Hepatic stellate cell (primary cell): ENCODE results near the gene HOXA13.

Source experiments
- DNase-seq: peaks from one replicate; pipeline ENCODE4 v3.0.0; 2011; ENCODE audit warnings: low spot score

HOXA13 gene

GRCh38 chr7:27181795-27182275, 18.1 kb downstream of the HOXA13 start:
- DNase-seq = no peak

DNA sequence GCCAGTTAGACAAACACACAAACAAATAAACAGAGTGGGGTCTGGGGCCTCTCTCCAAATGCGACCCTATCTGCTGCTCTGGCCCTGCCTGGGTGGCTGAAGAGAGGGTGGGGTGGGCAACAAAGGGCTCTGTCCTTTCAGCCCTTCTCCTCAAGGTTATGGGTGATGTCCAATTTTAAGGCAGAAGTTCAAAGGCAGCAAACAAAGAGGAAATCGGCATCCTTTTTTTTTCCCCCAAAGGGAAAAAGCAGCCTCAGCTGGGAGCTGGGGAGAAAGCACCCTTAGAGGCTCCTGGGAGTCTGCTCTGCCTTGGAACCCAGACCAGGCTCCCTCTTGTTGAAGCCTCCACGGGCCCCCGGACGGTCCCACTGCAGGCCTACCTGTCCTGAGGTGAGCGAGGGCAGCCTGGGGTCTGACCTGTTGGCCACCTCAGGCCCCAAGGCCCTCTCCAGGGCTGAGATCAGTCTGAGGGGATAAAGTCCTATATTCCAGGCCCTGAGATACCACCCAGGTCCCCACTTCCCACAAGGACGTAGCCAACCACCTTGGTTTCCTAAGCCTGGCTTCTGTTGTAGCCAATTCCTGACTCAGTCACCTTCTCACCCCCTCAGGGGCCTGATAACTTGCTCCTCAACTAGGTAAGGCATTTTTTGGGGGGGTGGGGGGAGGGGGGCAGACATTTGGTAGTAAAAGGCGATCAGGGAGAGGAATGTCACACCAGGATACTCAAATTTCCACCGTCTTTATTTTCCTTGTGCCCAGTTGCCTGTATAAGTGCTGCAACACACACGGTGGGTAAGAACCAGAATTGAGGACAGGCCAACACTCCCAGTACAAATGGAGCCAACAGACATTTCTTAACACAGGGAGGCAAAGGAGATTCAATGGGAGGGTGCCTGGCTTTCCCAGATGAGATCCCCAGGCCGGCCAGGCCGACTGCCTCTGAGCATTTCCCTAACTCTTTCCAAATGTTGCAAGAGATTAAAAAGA, 19.2 kb downstream of the HOXA13 start:
- no peak for DNase-seq

GRCh38 chr7:27179503-27180430, 20.1 kb downstream of the HOXA13 start:
- peak; percentile 85 for DNase-seq

- no peak for DNase-seq
These were observed 20.9 kb downstream of the HOXA13 start for GRCh38 chr7:27179030-27179429.

DNA sequence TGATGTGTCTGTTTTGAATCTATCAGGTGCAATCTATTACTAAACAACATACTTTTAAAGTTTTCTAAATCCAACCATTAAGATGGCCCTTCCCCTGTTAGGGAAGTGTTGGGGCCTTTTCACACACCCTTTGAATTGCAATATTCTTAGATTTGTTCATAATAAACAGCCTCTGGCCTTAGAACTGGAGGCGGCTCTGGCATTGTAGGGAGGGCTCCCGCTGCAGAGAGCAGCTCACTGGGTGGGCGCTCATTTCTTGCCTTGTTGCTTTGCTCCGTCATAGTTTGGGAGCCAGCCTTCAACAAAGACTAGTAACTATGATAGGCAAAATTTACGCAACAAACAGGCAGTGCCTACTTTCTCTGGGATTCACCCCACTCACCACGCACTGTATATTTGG, 21.5 kb downstream of the HOXA13 start:
- DNase-seq = no peak

- no peak for DNase-seq
These were observed 22.0 kb downstream of the HOXA13 start for GRCh38 chr7:27177795-27178320.

DNA sequence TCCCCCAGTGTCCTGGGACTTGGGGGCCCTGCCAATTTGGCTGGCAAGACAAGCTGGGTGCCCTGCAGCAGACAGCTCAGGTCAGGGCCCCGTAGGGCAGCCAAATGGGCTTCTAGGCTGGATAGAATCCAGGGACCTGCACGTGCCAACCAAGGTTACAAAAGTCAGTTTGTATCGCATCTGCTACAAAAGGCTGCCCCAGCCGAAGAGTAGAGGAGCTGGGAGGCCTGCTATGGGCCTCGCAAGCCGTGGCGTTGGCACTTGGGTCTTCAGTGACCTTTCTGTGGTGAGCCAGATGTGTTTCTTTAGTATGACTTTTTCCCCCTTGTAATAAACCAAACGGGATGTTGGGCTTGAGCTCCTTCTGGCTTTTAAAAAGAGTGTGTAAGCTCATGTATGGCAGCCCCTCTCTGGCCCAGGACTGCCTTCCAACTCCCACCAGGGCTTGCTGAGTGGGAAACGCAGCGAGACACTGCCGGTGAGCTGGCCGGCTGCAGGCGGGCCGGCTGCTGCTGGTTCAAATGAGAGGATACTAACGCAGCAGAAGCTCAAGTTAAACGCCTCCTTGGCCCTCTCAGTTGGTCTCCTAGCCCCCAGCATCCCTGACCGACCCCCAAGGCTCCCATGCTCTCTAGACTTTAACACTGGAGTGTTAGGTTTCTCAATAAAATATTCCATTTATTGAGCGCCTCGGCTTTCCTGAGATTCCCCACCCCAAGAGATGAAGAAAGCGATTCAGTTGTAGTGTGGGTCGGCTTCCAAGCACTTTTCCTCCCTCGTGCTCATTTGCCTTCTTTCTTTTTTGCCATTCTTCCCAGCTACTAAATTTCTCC, 22.7 kb downstream of the HOXA13 start:
- no peak for DNase-seq

DNA sequence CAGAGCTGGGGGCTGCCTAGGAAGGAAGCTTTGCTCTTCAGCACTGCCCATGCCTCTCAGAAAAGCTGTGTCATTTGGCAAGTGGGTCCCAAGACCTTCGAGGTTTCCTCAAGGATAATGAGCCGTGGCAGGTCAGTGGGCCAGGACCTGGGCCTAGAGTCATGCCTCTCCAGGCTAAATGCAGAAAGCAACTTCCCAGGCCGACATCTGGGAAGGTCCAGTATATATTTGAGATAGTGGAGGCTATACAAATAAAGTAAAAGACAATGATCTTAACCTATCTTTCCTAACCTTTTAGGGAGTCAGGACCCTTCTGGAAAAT, 23.4 kb downstream of the HOXA13 start:
- no peak for DNase-seq

GRCh38 chr7:27175626-27176523, 24.0 kb downstream of the HOXA13 start:
- DNase-seq = no peak

DNA sequence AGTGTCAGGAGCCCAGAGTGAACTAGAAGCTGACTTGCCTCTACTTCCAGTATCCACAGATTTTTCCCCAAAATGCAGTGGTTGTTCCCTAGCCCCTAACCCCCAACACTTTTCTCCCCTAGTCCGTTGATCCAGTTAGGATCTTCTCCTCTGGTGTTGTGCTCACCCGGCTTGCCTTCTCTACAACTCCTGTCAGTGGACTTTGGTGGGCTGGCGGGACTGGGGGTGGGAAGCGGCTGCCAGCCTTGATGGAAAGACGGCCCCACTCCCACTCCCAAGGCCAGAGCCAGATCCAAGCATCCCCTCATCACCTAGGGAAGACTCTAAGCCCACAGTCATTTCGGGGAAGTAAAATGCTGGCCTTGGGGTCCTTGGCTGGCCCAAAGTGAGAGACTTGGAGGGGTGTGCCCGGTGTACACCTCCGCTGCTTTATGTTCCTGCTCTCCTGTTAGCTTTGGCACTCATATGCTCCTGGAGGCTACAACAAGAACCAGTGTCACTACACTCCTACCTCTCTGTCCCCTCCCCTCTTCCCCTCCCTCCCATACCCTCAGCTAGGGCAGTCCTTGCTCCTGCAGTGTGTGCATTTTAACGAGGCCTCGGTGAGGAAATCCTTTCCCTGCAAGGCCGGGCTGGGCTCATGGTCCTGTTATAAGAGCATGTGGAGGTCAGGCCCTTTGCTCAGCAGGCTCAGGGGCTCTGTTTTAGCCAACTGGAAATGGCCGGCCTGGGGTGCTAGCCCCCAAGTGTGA, 24.8 kb downstream of the HOXA13 start:
- no peak for DNase-seq

GRCh38 chr7:27173956-27174873, 25.7 kb downstream of the HOXA13 start, which contains the start of gene HOXA10:
Gene HOXA10 (minus strand): TSS chr7:27174320. CDS start chr7:27174306, 14 bp downstream.
- no peak for DNase-seq

- no peak for DNase-seq
These were observed 26.4 kb downstream of the HOXA13 start for GRCh38 chr7:27173511-27173955.

DNA sequence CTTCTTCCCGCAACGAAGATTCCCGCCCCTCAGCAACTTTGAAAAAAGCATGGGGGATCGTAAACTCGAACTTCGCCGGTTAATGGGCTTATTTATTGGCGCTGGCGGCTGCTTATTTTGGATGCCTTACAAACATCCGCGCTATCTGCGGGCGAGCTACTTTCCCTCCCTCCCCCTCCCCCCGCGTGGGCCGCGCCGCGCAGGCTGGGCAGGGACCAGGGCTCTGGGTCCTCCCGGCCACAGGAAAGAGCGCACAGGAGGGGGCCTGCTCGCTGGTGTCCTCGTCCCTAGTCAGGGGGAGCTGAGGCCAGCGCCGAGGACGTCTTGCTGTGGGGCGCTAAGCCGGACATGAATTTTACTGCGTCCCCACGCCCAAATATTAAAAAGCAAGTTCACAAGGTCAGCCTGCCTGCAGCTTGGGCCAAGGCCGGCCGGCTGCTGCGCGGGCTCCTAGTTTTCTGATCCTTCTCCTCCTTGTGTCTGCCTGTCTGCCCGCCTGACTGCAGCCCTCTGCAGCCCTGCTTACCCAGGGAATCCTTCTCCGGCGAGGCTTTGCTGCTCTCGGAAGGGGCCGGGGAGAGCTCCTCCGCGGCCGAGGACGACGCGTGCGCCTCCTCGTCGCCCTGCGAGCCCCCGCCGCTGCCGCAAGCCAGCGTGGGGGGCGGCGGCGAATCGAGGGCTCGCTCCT, 26.9 kb downstream of the HOXA13 start:
- DNase-seq = no peak

GRCh38 chr7:27172315-27172774, 27.5 kb downstream of the HOXA13 start:
- DNase-seq = no peak

- DNase-seq = no peak
These were observed 28.1 kb downstream of the HOXA13 start for GRCh38 chr7:27171637-27172314.

DNA sequence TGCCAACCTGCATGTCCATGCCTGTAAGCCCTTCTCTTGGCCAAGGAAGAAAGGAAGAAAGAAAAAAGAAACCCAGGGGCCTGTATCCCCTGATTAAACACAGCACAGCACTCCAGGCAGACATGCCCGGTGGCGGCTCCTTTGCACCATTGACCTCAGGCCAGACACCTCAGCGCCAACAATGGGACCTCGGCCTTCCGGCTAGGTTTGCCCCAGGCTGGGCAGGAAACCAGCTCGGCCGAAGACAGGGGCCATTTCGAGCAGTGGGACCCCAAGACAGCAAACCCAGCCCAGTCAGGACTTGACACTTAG, 28.6 kb downstream of the HOXA13 start:
- DNase-seq = no peak
